HCT116 (cell line): Measurements from ENCODE around the gene DQX1. TPM values are rescaled to one million over a fixed set of nuclear protein-coding genes. Genes with fewer than 3 reads are reported as not detected.

Experiments
- ATAC-seq: fragments of 200-7000 bp; cut with Tn5 transposase; 2 replicates; pipeline ENCODE4 v1.9.1; 2020; ENCODE audit warnings: mild to moderate bottlenecking, moderate library complexity
- BruUV-seq: library from RNA; stranded (reverse); fragments of 400-500 nt; replicated peaks from 2 replicates; lab custom pipeline; 2021; lab: Mats Ljungman, UMichigan
- CTCF ChIA-PET: fragments of 300-600 bp; sonication (Branson Sonifier 250); formaldehyde crosslinking; loops from one replicate; lab custom pipeline; 2021; ENCODE audit warnings: antibody characterized with exemption; lab: Charles Lee
- POLR2A ChIA-PET: fragments of 300-600, 350-600 bp; sonication (Branson Sonifier 250); formaldehyde crosslinking; loops from one replicate; lab custom pipeline; 2021; ENCODE audit warnings: antibody characterized with exemption; lab: Charles Lee
- RAD21 ChIA-PET, 2 experiments: fragments of 300-600 bp; sonication (Branson Sonifier 250); formaldehyde crosslinking; loops; one replicate each; lab custom pipeline; 2023; ENCODE audit warnings: low total read pairs in 2 of 2; ENCODE audit not compliant: uncharacterized antibody in 2 of 2, unreplicated experiment in 2 of 2, low non-redundant PET in 1 of 2; lab: Charles Lee
- DNase-seq: peaks from one replicate; pipeline ENCODE4 v3.0.0-alpha.2; 2010; ENCODE audit warnings: low read depth, low spot score
- H2AFZ ChIP-seq: fragments of 200-600 bp; shearing (Covaris generic), sonication (generic); 2 replicates; pipeline ENCODE4 v1.6.1; 2017; ENCODE audit warnings: low read depth, mixed run types, mixed read lengths, antibody characterized with exemption, low read length; ENCODE audit not compliant: poor library complexity, severe bottlenecking
- H3K27ac ChIP-seq: 2 replicates; pipeline ENCODE4 v1.5.1; 2012; ENCODE audit warnings: low read depth, low read length
- H3K27me3 ChIP-seq: fragments of 200-600 bp; sonication (generic); 2 replicates; pipeline ENCODE4 v1.6.1; 2016; ENCODE audit warnings: mixed run types, low read length, mixed read lengths; ENCODE audit not compliant: insufficient read depth
- H3K36me3 ChIP-seq, 2 experiments: fragments of 200-500 bp in 1 of 2; fragments of 200-600 bp in 1 of 2; sonication (Bioruptor generic) in 1 of 2; sonication (generic) in 1 of 2; 2 replicates each; pipeline versions ENCODE4 v1.5.1 to v1.6.1; 2014 to 2016; ENCODE audit warnings: low read length in 2 of 2, inconsistent platforms in 1 of 2, mixed read lengths in 1 of 2, mixed run types in 1 of 2; ENCODE audit not compliant: insufficient read depth in 2 of 2, control insufficient read depth in 1 of 2
- H3K4me1 ChIP-seq, 2 experiments: fragments of 200-600 bp in 1 of 2; sonication (generic) in 1 of 2; 2 replicates each; pipeline versions ENCODE4 v1.5.1 to v1.6.1; 2012 to 2017; ENCODE audit warnings: low read length in 2 of 2, inconsistent platforms in 1 of 2, mild to moderate bottlenecking in 1 of 2, mixed read lengths in 1 of 2, mixed run types in 1 of 2, moderate library complexity in 1 of 2; ENCODE audit not compliant: insufficient read depth in 2 of 2, control insufficient read depth in 1 of 2
- H3K4me2 ChIP-seq: fragments of 200-600 bp; sonication (generic); 2 replicates; pipeline ENCODE4 v1.6.1; 2017; ENCODE audit warnings: mixed run types, low read length, mixed read lengths
- H3K4me3 ChIP-seq, 2 experiments: fragments of 200-600 bp in 1 of 2; sonication (generic) in 1 of 2; replicated peaks in 1 of 2; 2 replicates each; pipeline ENCODE4 v1.5.1; 2011 to 2016; ENCODE audit warnings: low read length in 2 of 2, control low read depth in 1 of 2, low read depth in 1 of 2, mild to moderate bottlenecking in 1 of 2, mixed read lengths in 1 of 2, mixed run types in 1 of 2
- H3K79me2 ChIP-seq: fragments of 200-600 bp; sonication (generic); 2 replicates; pipeline ENCODE4 v1.6.1; 2017; ENCODE audit warnings: mild to moderate bottlenecking, mixed run types, low read length, moderate library complexity, mixed read lengths; ENCODE audit not compliant: insufficient read depth
- H3K9ac ChIP-seq: fragments of 200-600 bp; sonication (generic); 2 replicates; pipeline ENCODE4 v1.6.1; 2016; ENCODE audit warnings: low read length, mixed read lengths
- H3K9me2 ChIP-seq: fragments of 200-600 bp; sonication (generic), shearing (Covaris generic); 2 replicates; pipeline ENCODE4 v1.6.1; 2017; ENCODE audit warnings: mixed run types, mild to moderate bottlenecking, moderate library complexity; ENCODE audit not compliant: insufficient read depth
- H3K9me3 ChIP-seq, 2 experiments: fragments of 200-500 bp in 1 of 2; fragments of 200-600 bp in 1 of 2; sonication (Bioruptor generic) in 1 of 2; sonication (generic) in 1 of 2; 2 replicates each; pipeline ENCODE4 v1.6.1; 2014 to 2017; ENCODE audit warnings: low read length in 2 of 2, mixed read lengths in 2 of 2, inconsistent platforms in 1 of 2, low read depth in 1 of 2, mild to moderate bottlenecking in 1 of 2, mixed run types in 1 of 2, moderate library complexity in 1 of 2; ENCODE audit not compliant: control insufficient read depth in 1 of 2, insufficient read depth in 1 of 2
- H4K20me1 ChIP-seq: fragments of 200-600 bp; sonication (generic), shearing (Covaris generic); 2 replicates; pipeline ENCODE4 v1.6.1; 2017; ENCODE audit warnings: mixed run types, mild to moderate bottlenecking, moderate library complexity; ENCODE audit not compliant: insufficient read depth
- ELF1 ChIP-seq: IDR thresholded peaks from 2 replicates; pipeline ENCODE4 v1.6.1; 2012; ENCODE audit warnings: low read depth, borderline replicate concordance
- EZH2phosphoT487 ChIP-seq: fragments of 200-600 bp; IDR thresholded peaks from 2 replicates; pipeline ENCODE4 v1.6.1; 2018; ENCODE audit warnings: antibody characterized with exemption, borderline replicate concordance
- FOSL1 ChIP-seq: IDR thresholded peaks from 2 replicates; pipeline ENCODE4 v1.6.1; 2012; ENCODE audit warnings: low read depth
- MAX ChIP-seq: IDR thresholded peaks from 2 replicates; pipeline ENCODE4 v1.6.1; 2012
- ZNF274 ChIP-seq: fragments of 200-500 bp; sonication (Bioruptor generic); IDR thresholded peaks from 2 replicates; pipeline ENCODE4 v1.6.1; 2014; ENCODE audit warnings: mild to moderate bottlenecking, low read depth, low read length, inconsistent platforms
- intact Hi-C: fragments of 100-400 bp; cut with micrococcal nuclease; formaldehyde crosslinking; loops from 2 replicates; pipeline ENCODE4 v1.10.0; 2022
- total RNA-seq: library from RNA; stranded (reverse); gene quantifications from one replicate; pipeline ENCODE4 v1.2.1, GENCODE V29; 2021; ENCODE audit not compliant: unreplicated experiment
- TF ChIP-seq, protein P1 (sequence below): IDR thresholded peaks from 2 replicates; pipeline ENCODE4 v1.6.1; 2012; ENCODE audit warnings: low read depth

The DQX1 gene
- total RNA-seq, 1 experiment from 2014 or later = 0.98 TPM

GRCh38 chr2:74499940-74500577 is 26.0 kb downstream of the DQX1 start:
- H3K9me2 ChIP-seq = no peaks in the 10 kb centered on the region
- H3K4me2 ChIP-seq = no peak overlapping the region
- H3K27me3 ChIP-seq = no peaks in the 10 kb centered on the region
- no peak overlapping the region for H3K9ac ChIP-seq
- H3K79me2 ChIP-seq = peaks cover under 1% of the 10 kb centered on the region; the same call in 1 of the 2 replicates
- H3K27ac ChIP-seq = no peak overlapping the region
- H3K4me3 ChIP-seq = no peak overlapping the region
- ChIA-PET POLR2A (interaction anchor here (1.3 kb wide), 1 partner anchor 25 kb away, joined by 3 read pairs; no protein-coding TSS in a partner anchor), RAD21 (no interaction called here), CTCF (no interaction called here)
- TF ChIP-seq FOSL1 (no peak), MAX (no peak), ZNF274 (no peak), EZH2phosphoT487 (no peak), ELF1 (no peak)
- TF ChIP-seq, protein P1, sequence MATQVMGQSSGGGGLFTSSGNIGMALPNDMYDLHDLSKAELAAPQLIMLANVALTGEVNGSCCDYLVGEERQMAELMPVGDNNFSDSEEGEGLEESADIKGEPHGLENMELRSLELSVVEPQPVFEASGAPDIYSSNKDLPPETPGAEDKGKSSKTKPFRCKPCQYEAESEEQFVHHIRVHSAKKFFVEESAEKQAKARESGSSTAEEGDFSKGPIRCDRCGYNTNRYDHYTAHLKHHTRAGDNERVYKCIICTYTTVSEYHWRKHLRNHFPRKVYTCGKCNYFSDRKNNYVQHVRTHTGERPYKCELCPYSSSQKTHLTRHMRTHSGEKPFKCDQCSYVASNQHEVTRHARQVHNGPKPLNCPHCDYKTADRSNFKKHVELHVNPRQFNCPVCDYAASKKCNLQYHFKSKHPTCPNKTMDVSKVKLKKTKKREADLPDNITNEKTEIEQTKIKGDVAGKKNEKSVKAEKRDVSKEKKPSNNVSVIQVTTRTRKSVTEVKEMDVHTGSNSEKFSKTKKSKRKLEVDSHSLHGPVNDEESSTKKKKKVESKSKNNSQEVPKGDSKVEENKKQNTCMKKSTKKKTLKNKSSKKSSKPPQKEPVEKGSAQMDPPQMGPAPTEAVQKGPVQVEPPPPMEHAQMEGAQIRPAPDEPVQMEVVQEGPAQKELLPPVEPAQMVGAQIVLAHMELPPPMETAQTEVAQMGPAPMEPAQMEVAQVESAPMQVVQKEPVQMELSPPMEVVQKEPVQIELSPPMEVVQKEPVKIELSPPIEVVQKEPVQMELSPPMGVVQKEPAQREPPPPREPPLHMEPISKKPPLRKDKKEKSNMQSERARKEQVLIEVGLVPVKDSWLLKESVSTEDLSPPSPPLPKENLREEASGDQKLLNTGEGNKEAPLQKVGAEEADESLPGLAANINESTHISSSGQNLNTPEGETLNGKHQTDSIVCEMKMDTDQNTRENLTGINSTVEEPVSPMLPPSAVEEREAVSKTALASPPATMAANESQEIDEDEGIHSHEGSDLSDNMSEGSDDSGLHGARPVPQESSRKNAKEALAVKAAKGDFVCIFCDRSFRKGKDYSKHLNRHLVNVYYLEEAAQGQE = no peak
- no peak for DNase-seq
- peaks cover 16 to 35% of the 10 kb centered on the region in 2 experiments for H3K4me1 ChIP-seq
- H4K20me1 ChIP-seq = no peaks in the 10 kb centered on the region
- H3K36me3 ChIP-seq = peaks cover 0 to 6% of the 10 kb centered on the region in 2 experiments; a peak in 2 of 4 replicates
- no peak for ATAC-seq
- no peak overlapping the region for H2AFZ ChIP-seq
- no peaks in the 10 kb centered on the region for H3K9me3 ChIP-seq
- no TSS peak for BruUV-seq
- intact Hi-C loops = no loop called here
